HepG2 (cell line): Measurements from ENCODE around the gene SLC16A11. TPM values are rescaled to one million over a fixed set of nuclear protein-coding genes. Genes with fewer than 3 reads are reported as not detected.

Experiments used
- ATAC-seq: fragments of 200-7000 bp; cut with Tn5 transposase; 3 replicates; pipeline ENCODE4 v1.9.1; 2020; ENCODE audit warnings: mild to moderate bottlenecking, moderate library complexity
- BruUV-seq: library from RNA; stranded (reverse); fragments of 400-500 nt; replicated peaks from 2 replicates; lab custom pipeline; 2021; lab: Mats Ljungman, UMichigan
- CTCF ChIA-PET: fragments of 300-600 bp; formaldehyde crosslinking; extraction: SDS; loops from one replicate; lab custom pipeline; 2021; ENCODE audit warnings: low total read pairs, inconsistent platforms, low intra/inter-chr PET ratio; lab: Yijun Ruan, JAX
- POLR2A ChIA-PET: fragments of 350-600 bp; sonication (Branson Sonifier 250); formaldehyde crosslinking; loops from one replicate; lab custom pipeline; 2020; ENCODE audit warnings: antibody characterized with exemption, inconsistent platforms; lab: Yijun Ruan, JAX
- DNase-seq: peaks from one replicate; pipeline ENCODE4 v3.0.0-alpha.2; 2015; ENCODE audit warnings: low spot score
- FAIRE-seq: peaks from 3 replicates; lab custom pipeline; 2011; peaks lifted over from hg19 to GRCh38; lab: Jason Lieb, UNC
- H2AFZ ChIP-seq: one replicate; pipeline ENCODE4 v1.6.1; 2011; ENCODE audit warnings: low read length, inconsistent platforms
- H3K27ac ChIP-seq: fragments of 300-600 bp; 3 replicates; pipeline ENCODE4 v1.8.0; 2011; ENCODE audit warnings: mixed run types, mild to moderate bottlenecking, mixed read lengths, low read length, inconsistent platforms; ENCODE audit not compliant: insufficient read depth; ENCODE audit errors: extremely low read length
- H3K27me3 ChIP-seq, 2 experiments: fragments of 200-600 bp in 1 of 2; 2 replicates in 1 of 2; 3 replicates in 1 of 2; pipeline versions ENCODE4 v1.6.0 to v1.8.0; 2011; ENCODE audit warnings: low read length in 2 of 2, mild to moderate bottlenecking in 2 of 2, moderate library complexity in 2 of 2, inconsistent platforms in 1 of 2; ENCODE audit not compliant: insufficient read depth in 2 of 2, control insufficient read depth in 1 of 2
- H3K36me3 ChIP-seq, 2 experiments: fragments of 200-600 bp in 1 of 2; replicated peaks in 1 of 2; 2 replicates in 1 of 2; 3 replicates in 1 of 2; pipeline versions ENCODE4 v1.5.1 to v1.8.0; 2011; ENCODE audit warnings: low read length in 2 of 2, inconsistent platforms in 1 of 2; ENCODE audit not compliant: insufficient read depth in 2 of 2, control insufficient read depth in 1 of 2
- H3K4me1 ChIP-seq: 2 replicates; pipeline ENCODE4 v1.5.1; 2012; ENCODE audit warnings: low read length, inconsistent platforms; ENCODE audit not compliant: insufficient read depth
- H3K4me2 ChIP-seq: 2 replicates; pipeline ENCODE4 v1.6.0; 2011; ENCODE audit warnings: low read depth, low read length, inconsistent platforms
- H3K4me3 ChIP-seq, 3 experiments: fragments of 200-600 bp in 1 of 3; sonication (generic), shearing (Covaris generic) in 1 of 3; replicated peaks in 1 of 3; 2 replicates each; pipeline ENCODE4 v1.5.1; 2011 to 2016; ENCODE audit warnings: low read length in 3 of 3, inconsistent platforms in 2 of 3, low read depth in 2 of 3, mild to moderate bottlenecking in 2 of 3, control low read depth in 1 of 3, mixed read lengths in 1 of 3; ENCODE audit not compliant: insufficient read depth in 1 of 3
- H3K79me2 ChIP-seq: one replicate; pipeline ENCODE4 v1.6.1; 2011; ENCODE audit warnings: low read length, inconsistent platforms; ENCODE audit not compliant: insufficient read depth
- H3K9ac ChIP-seq: 2 replicates; pipeline ENCODE4 v1.6.0; 2011; ENCODE audit warnings: mild to moderate bottlenecking, low read depth, low read length, inconsistent platforms; ENCODE audit not compliant: insufficient read depth
- H3K9me3 ChIP-seq: 2 replicates; pipeline ENCODE4 v1.5.1; 2012; ENCODE audit warnings: mild to moderate bottlenecking, low read length
- H4K20me1 ChIP-seq: 2 replicates; pipeline ENCODE4 v1.6.0; 2011; ENCODE audit warnings: inconsistent platforms, mild to moderate bottlenecking, low read length, moderate library complexity; ENCODE audit not compliant: insufficient read depth
- MTF1 ChIP-seq: sonication (generic); formaldehyde crosslinking; IDR thresholded peaks from 2 replicates; pipeline ENCODE4 v1.5.0; 2020; ENCODE audit warnings: missing genetic modification reagents
- SRSF1 ChIP-seq: fragments of 200-400 bp; formaldehyde crosslinking; optimal IDR thresholded peaks from 2 replicates; pipeline ENCODE3; 2017; ENCODE audit warnings: mild to moderate bottlenecking, low read depth, low read length, moderate library complexity
- ZFP1 ChIP-seq: IDR thresholded peaks from 2 replicates; pipeline ENCODE4 v1.6.1; 2016
- ZNF512 ChIP-seq: sonication (generic); formaldehyde crosslinking; IDR thresholded peaks from 2 replicates; pipeline ENCODE4 v1.4.0; 2020; ENCODE audit warnings: mild to moderate bottlenecking, missing genetic modification reagents
- WGBS: methylation state at CpG from one replicate; pipeline ENCODE4 v1.1.6; 2017; ENCODE audit warnings: low lambda C conversion rate; 5-methylcytosine and 5-hydroxymethylcytosine counted together
- in situ Hi-C: cut with HindIII; loops from 2 replicates; pipeline ENCODE4 v1.10.0; 2017; ENCODE audit warnings: low pct_unique_long_range_greater_than_20kb; ENCODE audit not compliant: extremely low pct_ligation_motif_present
- intact Hi-C: fragments of 100-400 bp; cut with micrococcal nuclease; formaldehyde crosslinking; loops from one replicate; pipeline ENCODE4 v1.10.0; 2022; ENCODE audit not compliant: unreplicated experiment
- polyA plus RNA-seq, 8 experiments: library from polyadenylated mRNA; depleted of rRNA in 3 of 8; stranded (reverse) in 7 of 8; unstranded in 1 of 8; fragments of >200 nt; fragmentation: Illumina TruSeq in 4 of 8; extraction: Trizol in 4 of 8; gene quantifications; 2 replicates each; pipeline versions ENCODE4 v1.2.1 to v1.2.3, GENCODE V29; 2011 to 2016; ENCODE audit warnings: low read depth in 4 of 8, missing spikeins in 1 of 8, mixed read lengths in 1 of 8; ENCODE audit not compliant: insufficient read depth in 1 of 8
- total RNA-seq, 5 experiments: library from RNA; depleted of rRNA; stranded (reverse); fragments of >200 nt; fragmentation: Illumina TruSeq; extraction: Trizol; gene quantifications; 2 replicates each; pipeline ENCODE4 v1.2.3, GENCODE V29; 2016; ENCODE audit warnings: low read depth in 1 of 5
- TF ChIP-seq, protein P1 (sequence below): IDR thresholded peaks from 2 replicates; pipeline ENCODE4 v1.4.0; 2020; ENCODE audit warnings: mild to moderate bottlenecking, missing genetic modification reagents

SLC16A11 gene
- total and polyA plus RNA-seq, 2 of the 13 experiments (the other 11 are each of a cell fraction or from before 2014, with no cell fraction given) = not detected

DNA sequence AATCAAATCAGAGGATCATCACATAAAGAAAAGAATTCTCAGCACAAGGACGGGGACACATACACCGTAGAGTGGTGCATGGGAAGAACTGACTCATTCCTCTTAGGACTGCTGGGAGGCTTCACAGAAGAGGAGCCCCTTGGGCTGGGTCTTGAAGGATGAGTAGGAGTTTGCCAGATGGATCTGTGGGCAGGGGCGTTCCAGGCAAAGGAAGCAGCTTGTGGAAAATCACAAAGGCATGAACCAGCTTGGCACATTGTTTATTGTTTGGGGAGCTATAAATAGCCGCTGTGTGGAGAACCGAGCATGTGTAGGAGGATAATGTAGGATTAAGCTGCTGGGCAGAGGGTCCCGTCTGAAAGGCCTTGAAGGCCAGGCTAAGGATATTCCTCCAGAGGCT lies 5.1 kb upstream of the SLC16A11 start:
- in situ Hi-C loops = loop anchor here (10.0 kb wide), 1 partner anchor 236 kb away; the partner anchor contains the start of gene SLC2A4
- DNase-seq = no peak
- CTCF ChIA-PET = no interaction called here
- Histone ChIP-seq H3K9ac (no peak overlapping the region), H3K27ac (no peak overlapping the region), H3K9me3 (no peaks in the 10 kb centered on the region)
- WGBS = 92% methylated on average over 6 of the region's 6 CpGs
- TF ChIP-seq MTF1 (no peak), ZNF512 (no peak), SRSF1 (no peak), ZFP1 (CRISPR knock-in tag) (no peak)
- TF ChIP-seq, protein P1, sequence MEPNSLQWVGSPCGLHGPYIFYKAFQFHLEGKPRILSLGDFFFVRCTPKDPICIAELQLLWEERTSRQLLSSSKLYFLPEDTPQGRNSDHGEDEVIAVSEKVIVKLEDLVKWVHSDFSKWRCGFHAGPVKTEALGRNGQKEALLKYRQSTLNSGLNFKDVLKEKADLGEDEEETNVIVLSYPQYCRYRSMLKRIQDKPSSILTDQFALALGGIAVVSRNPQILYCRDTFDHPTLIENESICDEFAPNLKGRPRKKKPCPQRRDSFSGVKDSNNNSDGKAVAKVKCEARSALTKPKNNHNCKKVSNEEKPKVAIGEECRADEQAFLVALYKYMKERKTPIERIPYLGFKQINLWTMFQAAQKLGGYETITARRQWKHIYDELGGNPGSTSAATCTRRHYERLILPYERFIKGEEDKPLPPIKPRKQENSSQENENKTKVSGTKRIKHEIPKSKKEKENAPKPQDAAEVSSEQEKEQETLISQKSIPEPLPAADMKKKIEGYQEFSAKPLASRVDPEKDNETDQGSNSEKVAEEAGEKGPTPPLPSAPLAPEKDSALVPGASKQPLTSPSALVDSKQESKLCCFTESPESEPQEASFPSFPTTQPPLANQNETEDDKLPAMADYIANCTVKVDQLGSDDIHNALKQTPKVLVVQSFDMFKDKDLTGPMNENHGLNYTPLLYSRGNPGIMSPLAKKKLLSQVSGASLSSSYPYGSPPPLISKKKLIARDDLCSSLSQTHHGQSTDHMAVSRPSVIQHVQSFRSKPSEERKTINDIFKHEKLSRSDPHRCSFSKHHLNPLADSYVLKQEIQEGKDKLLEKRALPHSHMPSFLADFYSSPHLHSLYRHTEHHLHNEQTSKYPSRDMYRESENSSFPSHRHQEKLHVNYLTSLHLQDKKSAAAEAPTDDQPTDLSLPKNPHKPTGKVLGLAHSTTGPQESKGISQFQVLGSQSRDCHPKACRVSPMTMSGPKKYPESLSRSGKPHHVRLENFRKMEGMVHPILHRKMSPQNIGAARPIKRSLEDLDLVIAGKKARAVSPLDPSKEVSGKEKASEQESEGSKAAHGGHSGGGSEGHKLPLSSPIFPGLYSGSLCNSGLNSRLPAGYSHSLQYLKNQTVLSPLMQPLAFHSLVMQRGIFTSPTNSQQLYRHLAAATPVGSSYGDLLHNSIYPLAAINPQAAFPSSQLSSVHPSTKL (CRISPR knock-in tag) = no peak
- TF ChIP-seq, all 625 proteins: peak for 0
- Histone ChIP-seq H4K20me1 (no peaks in the 10 kb centered on the region), H3K4me1 (peaks cover 70% of the 10 kb centered on the region), H3K36me3 (no peaks in the 10 kb centered on the region), H2AFZ (no peak overlapping the region), H3K79me2 (no peaks in the 10 kb centered on the region), H3K4me2 (no peak overlapping the region), H3K27me3 (no peaks in the 10 kb centered on the region; a peak in 1 of 5 replicates), H3K4me3 (no peak overlapping the region)
- POLR2A ChIA-PET = interaction anchor here (0.9 to 1.5 kb wide), 5 partner anchors 10 to 130 kb away, joined by 3 to 8 read pairs (median 4); partner anchors contain the start of gene ASGR2
- no TSS peak for BruUV-seq
- intact Hi-C loops = loop anchor here (5.0 kb wide), 1 partner anchor 303 kb away; the partner anchor contains the start of gene KCTD11
- no peak for FAIRE-seq
- no peak for ATAC-seq
